GM12864 (cell line): ENCODE data around the gene WBP2NL.
A peak's percentile ranks its signal among the peaks of the same experiment; 100 is the strongest.
"Not testable (repeated sequence)": the region's sequence is repeated elsewhere in the genome, so short reads cannot be mapped to it uniquely, and the experiment has no call there.

Source experiments
- DNase-seq: peaks from one replicate; pipeline ENCODE4 v3.0.0-alpha.2; 2011; ENCODE audit warnings: low read depth
- H3K4me3 ChIP-seq: 2 replicates; pipeline ENCODE4 v1.5.1; 2011; ENCODE audit warnings: mild to moderate bottlenecking, low read depth, low read length, control low read depth
- CTCF ChIP-seq: IDR thresholded peaks from 2 replicates; pipeline ENCODE4 v1.5.1; 2011; ENCODE audit warnings: low read depth, mild to moderate bottlenecking, moderate library complexity, low read length, control low read depth, inconsistent platforms; ENCODE audit errors: missing control alignments

Gene WBP2NL

GRCh38 chr22:41998361-41999261, at the start of gene WBP2NL:
TSS of gene WBP2NL (plus strand) at chr22:41998788. CDS start at chr22:41998819, 31 bp downstream.
- DNase-seq, result peak; percentile 55
- peak within 1 kb of the TSS; percentile 61 for H3K4me3 ChIP-seq
- no peak for TF ChIP-seq CTCF

- not testable (repeated sequence) for H3K4me3 ChIP-seq, DNase-seq
Observed at GRCh38 chr22:41948928-41949296, 49.7 kb upstream of the WBP2NL start.

GRCh38 chr22:41949297-41949965, 49.2 kb upstream of the WBP2NL start:
- H3K4me3 ChIP-seq, result peak overlapping the region; percentile 20
- TF ChIP-seq CTCF, result no peak
- no peak for DNase-seq

GRCh38 chr22:41951898-41952474, 46.6 kb upstream of the WBP2NL start, which contains the start of gene SMIM45:
TSS of gene SMIM45 (plus strand) at chr22:41952150.
- DNase-seq, result no peak
- H3K4me3 ChIP-seq, result no peak within 1 kb of the TSS
- peak; percentile 20 for TF ChIP-seq CTCF

- DNase-seq, result no peak
- TF ChIP-seq CTCF, result no peak
- H3K4me3 ChIP-seq, result no peak overlapping the region
Observed at GRCh38 chr22:41952713-41953112, 45.9 kb upstream of the WBP2NL start.

GRCh38 chr22:41957941-41958556, 40.5 kb upstream of the WBP2NL start:
- DNase-seq, result no peak
- H3K4me3 ChIP-seq, result no peak overlapping the region
- TF ChIP-seq CTCF, result no peak
